Activated T-cell treated with anti-CD3 and anti-CD28 coated beads, Interleukin-2, amount 50 U/mL, for 4 hours (primary cell): ENCODE measurements around the gene CABLES1. TPM values are rescaled to one million over a fixed set of nuclear protein-coding genes. Genes with fewer than 3 reads are reported as not detected.

Experiments
- ATAC-seq, 2 donors: fragments of 200-7000 bp; cut with Tn5 transposase; one replicate each; pipeline ENCODE4 v1.10.0; 2021
- DNase-seq: peaks from one replicate; pipeline ENCODE4 v3.0.0-alpha.2; 2020
- H3K27me3 Mint-ChIP-seq: one replicate; pipeline ENCODE4 v1.8.0; 2021; ENCODE audit warnings: low read depth, mixed read lengths
- H3K36me3 Mint-ChIP-seq: one replicate; pipeline ENCODE4 v1.8.0; 2022; ENCODE audit warnings: mixed read lengths; ENCODE audit not compliant: insufficient read depth
- H3K4me1 Mint-ChIP-seq: one replicate; pipeline ENCODE4 v1.8.0; 2021; ENCODE audit warnings: low read depth, mixed read lengths
- H3K4me3 Mint-ChIP-seq: one replicate; pipeline ENCODE4 v1.8.0; 2021; ENCODE audit warnings: mild to moderate bottlenecking, moderate library complexity, mixed read lengths
- H3K9me3 Mint-ChIP-seq: one replicate; pipeline ENCODE4 v1.8.0; 2021; ENCODE audit warnings: mixed read lengths
- total RNA-seq, 3 donors: library from RNA; stranded (reverse); gene quantifications; one replicate each; pipeline ENCODE4 v1.2.1, GENCODE V29; 2021

Gene CABLES1
- total RNA-seq, 3 donors from 2014 or later, result 1.1 to 1.5 (median 1.4) TPM

DNA sequence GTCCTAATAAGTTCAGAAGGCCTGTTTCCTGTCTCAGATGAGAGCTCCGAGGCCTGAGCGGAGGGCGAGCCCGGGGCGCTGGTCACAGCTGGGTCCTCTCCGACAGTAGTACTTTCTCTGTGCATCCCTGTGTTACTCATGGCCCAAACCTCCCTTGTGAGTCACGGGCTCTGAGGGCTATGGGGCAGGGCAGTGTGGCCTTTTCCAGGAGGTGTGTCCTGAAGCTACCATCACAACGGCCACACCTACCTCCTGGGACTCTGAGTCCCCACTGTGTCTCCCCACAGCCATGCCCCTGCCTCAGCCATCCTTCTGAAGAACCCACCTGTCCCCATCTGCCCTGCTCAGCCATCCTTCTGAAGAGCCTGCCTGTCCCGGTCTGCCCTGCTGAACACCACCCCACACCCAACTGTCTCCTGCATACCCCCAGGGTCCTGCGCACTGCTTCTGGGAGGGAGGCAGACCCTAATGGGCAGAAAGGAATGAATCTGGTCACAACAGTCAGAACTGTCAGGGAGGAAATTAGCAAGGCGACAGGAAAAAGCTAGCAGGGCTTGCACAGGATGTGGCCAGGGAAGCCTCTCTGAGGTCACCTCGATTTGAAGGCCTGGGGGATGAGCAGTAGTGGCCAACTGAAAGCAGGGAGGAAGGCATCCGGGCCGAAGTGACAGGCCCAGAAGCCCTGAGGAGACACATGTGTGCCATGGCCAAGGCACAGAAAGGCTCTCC, 172.4 kb downstream of the CABLES1 start:
- H3K36me3 Mint-ChIP-seq, result peaks cover 3% of the 10 kb centered on the region
- no peak for DNase-seq
- no peak overlapping the region for H3K4me3 Mint-ChIP-seq
- H3K27me3 Mint-ChIP-seq, result no peaks in the 10 kb centered on the region
- H3K9me3 Mint-ChIP-seq, result no peaks in the 10 kb centered on the region
- ATAC-seq, result peak in 1 of 2 donors; percentile 21
- H3K4me1 Mint-ChIP-seq, result peaks cover 21% of the 10 kb centered on the region

Other genes starting within 250 kb of the CABLES1 start
- 10 to 100 TPM; 40.9 to 61.5 (median 46.9) TPM for gene RBBP8, start 202.2 kb upstream of the CABLES1 start, total RNA-seq